Fibroblast of lung (primary cell): ENCODE data around the gene SELL. TPM values are rescaled to one million over a fixed set of nuclear protein-coding genes. Genes with fewer than 3 reads are reported as not detected.

Source experiments
- DNase-seq, 2 donors: peaks; one replicate each; pipeline versions ENCODE4 v3.0.0 to v3.0.0-alpha.2; 2010; ENCODE audit warnings: low read depth in 2 of 2
- H2AFZ ChIP-seq: 2 replicates; pipeline ENCODE4 v1.5.1; 2012; ENCODE audit warnings: low read length, control low read depth, inconsistent platforms
- H3K27ac ChIP-seq: 2 replicates; pipeline ENCODE4 v1.5.1; 2011; ENCODE audit warnings: low read length, control low read depth; ENCODE audit not compliant: insufficient read depth
- H3K27me3 ChIP-seq: 2 replicates; pipeline ENCODE4 v1.5.1; 2011; ENCODE audit warnings: mild to moderate bottlenecking, low read length; ENCODE audit not compliant: control insufficient read depth, insufficient read depth
- H3K36me3 ChIP-seq: 2 replicates; pipeline ENCODE4 v1.5.1; 2011; ENCODE audit warnings: low read length; ENCODE audit not compliant: control insufficient read depth, insufficient read depth
- H3K4me1 ChIP-seq: 2 replicates; pipeline ENCODE4 v1.5.1; 2011; ENCODE audit warnings: low read length; ENCODE audit not compliant: control insufficient read depth, insufficient read depth; ENCODE audit errors: extremely low read depth
- H3K4me2 ChIP-seq: 2 replicates; pipeline ENCODE4 v1.5.1; 2011; ENCODE audit warnings: low read length, control low read depth; ENCODE audit not compliant: insufficient read depth; ENCODE audit errors: extremely low read depth
- H3K4me3 ChIP-seq, 4 experiments: fragments of 200-600 bp in 1 of 4; sonication (generic) in 1 of 4; replicated peaks in 1 of 4; 2 replicates each; pipeline ENCODE4 v1.5.1; 2011 to 2016; ENCODE audit warnings: low read length in 4 of 4, low read depth in 3 of 4, mild to moderate bottlenecking in 3 of 4, control low read depth in 2 of 4, inconsistent platforms in 1 of 4, mixed read lengths in 1 of 4; ENCODE audit not compliant: insufficient read depth in 1 of 4; ENCODE audit errors: control extremely low read depth in 1 of 4
- H3K79me2 ChIP-seq: 2 replicates; pipeline ENCODE4 v1.5.1; 2012; ENCODE audit warnings: mild to moderate bottlenecking, low read length, inconsistent platforms; ENCODE audit not compliant: control insufficient read depth, insufficient read depth
- H3K9ac ChIP-seq: 2 replicates; pipeline ENCODE4 v1.5.1; 2011; ENCODE audit warnings: mild to moderate bottlenecking, low read length, control low read depth; ENCODE audit not compliant: insufficient read depth
- H3K9me3 ChIP-seq: 2 replicates; pipeline ENCODE4 v1.5.1; 2012; ENCODE audit warnings: low read depth, low read length; ENCODE audit not compliant: control insufficient read depth, insufficient read depth
- H4K20me1 ChIP-seq: 2 replicates; pipeline ENCODE4 v1.5.1; 2011; ENCODE audit warnings: low read length; ENCODE audit not compliant: control insufficient read depth, insufficient read depth; ENCODE audit errors: extremely low read depth
- EZH2 ChIP-seq: IDR thresholded peaks from 2 replicates; pipeline ENCODE4 v1.5.1; 2012; ENCODE audit warnings: low read length, control low read depth, mild to moderate bottlenecking; ENCODE audit errors: missing control alignments
- polyA plus RNA-seq, 2 donors: library from polyadenylated mRNA; depleted of rRNA in 1 of 2; stranded (reverse) in 1 of 2; unstranded in 1 of 2; fragments of >200 nt; gene quantifications; 2 replicates each; pipeline ENCODE4 v1.2.1, GENCODE V29; 2011 to 2012; ENCODE audit warnings: missing spikeins in 1 of 2
- total RNA-seq: library from RNA; depleted of rRNA; stranded (reverse); fragments of >200 nt; gene quantifications from 2 replicates; pipeline ENCODE4 v1.2.1, GENCODE V29; 2014
- TF ChIP-seq, protein P1 (sequence below), 2 donors: IDR thresholded peaks in 1 of 2; conservative IDR thresholded peaks in 1 of 2; 1 replicate in 1 of 2; 2 replicates in 1 of 2; pipeline ENCODE4 v1.5.1; 2011 to 2012; ENCODE audit warnings: low read length in 2 of 2, control low read depth in 1 of 2, inconsistent platforms in 1 of 2, low read depth in 1 of 2, mild to moderate bottlenecking in 1 of 2

SELL gene
- total and polyA plus RNA-seq, 2 donors (not counting 1 experiment from before 2014, with no cell fraction given) = 0.06 to 0.17 TPM

DNA sequence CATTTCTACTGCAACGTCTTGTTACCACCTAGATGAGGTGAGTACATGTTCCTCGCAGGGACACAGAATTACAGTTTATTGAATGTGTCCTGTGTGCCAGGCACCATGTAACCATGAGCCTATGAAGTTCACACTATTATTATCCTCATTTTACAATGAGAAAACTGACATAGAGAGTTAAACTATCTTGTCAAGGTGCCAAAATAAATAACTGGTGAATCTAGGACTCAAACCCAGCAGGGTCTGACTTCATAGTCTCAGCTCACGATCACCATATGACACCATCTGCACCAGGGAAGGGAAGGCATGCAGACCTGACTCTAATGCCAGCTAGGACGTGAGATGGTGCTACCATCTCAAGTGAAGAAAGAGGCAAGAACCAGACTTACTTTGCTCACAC lies 20.0 kb upstream of the SELL start:
- Histone ChIP-seq H3K27me3 (peaks cover 2% of the 10 kb centered on the region), H3K27ac (no peak overlapping the region), H3K36me3 (no peaks in the 10 kb centered on the region), H2AFZ (no peak overlapping the region), H3K9me3 (no peaks in the 10 kb centered on the region), H4K20me1 (no peaks in the 10 kb centered on the region), H3K4me2 (no peak overlapping the region), H3K4me3 (no peak overlapping the region), H3K4me1 (no peaks in the 10 kb centered on the region), H3K79me2 (no peaks in the 10 kb centered on the region), H3K9ac (no peak overlapping the region)
- no peak for DNase-seq
- no peak for TF ChIP-seq EZH2
- TF ChIP-seq, protein P1, sequence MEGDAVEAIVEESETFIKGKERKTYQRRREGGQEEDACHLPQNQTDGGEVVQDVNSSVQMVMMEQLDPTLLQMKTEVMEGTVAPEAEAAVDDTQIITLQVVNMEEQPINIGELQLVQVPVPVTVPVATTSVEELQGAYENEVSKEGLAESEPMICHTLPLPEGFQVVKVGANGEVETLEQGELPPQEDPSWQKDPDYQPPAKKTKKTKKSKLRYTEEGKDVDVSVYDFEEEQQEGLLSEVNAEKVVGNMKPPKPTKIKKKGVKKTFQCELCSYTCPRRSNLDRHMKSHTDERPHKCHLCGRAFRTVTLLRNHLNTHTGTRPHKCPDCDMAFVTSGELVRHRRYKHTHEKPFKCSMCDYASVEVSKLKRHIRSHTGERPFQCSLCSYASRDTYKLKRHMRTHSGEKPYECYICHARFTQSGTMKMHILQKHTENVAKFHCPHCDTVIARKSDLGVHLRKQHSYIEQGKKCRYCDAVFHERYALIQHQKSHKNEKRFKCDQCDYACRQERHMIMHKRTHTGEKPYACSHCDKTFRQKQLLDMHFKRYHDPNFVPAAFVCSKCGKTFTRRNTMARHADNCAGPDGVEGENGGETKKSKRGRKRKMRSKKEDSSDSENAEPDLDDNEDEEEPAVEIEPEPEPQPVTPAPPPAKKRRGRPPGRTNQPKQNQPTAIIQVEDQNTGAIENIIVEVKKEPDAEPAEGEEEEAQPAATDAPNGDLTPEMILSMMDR (conservative IDR thresholded peaks at IDR 0.05 in 1 of 2, IDR thresholded peaks at IDR 0.05 in 1 of 2; ENCODE audit: low read depth in 1 of 2, low read length in 2 of 2) = no peak

DNA sequence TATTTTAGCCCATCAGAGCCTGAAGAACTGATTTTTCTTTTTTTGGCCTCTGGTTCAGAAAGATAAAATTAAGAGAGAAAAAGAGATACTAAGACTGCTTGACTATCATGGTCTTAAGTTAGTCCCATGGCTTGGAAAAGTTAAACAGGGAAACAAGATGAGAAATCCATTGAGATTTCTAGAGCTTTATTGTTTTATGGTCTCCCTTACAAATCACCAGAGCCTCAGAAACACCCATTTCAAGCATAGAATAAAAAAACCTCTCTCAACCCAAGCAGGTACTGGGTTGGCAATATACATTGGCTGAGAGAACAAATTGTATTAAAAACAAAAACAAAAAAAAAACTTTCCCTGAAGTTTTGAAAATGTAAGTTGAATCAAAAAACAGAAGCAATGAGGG lies 18.6 kb upstream of the SELL start:
- Histone ChIP-seq H3K27ac (no peak overlapping the region), H3K4me3 (no peak overlapping the region), H3K27me3 (peaks cover 2% of the 10 kb centered on the region), H3K9me3 (no peaks in the 10 kb centered on the region), H3K79me2 (no peaks in the 10 kb centered on the region), H3K4me1 (no peaks in the 10 kb centered on the region), H2AFZ (no peak overlapping the region), H3K4me2 (no peak overlapping the region), H3K36me3 (no peaks in the 10 kb centered on the region), H4K20me1 (no peaks in the 10 kb centered on the region), H3K9ac (no peak overlapping the region)
- no peak for DNase-seq
- TF ChIP-seq EZH2 = no peak
- TF ChIP-seq, protein P1 (conservative IDR thresholded peaks at IDR 0.05 in 1 of 2, IDR thresholded peaks at IDR 0.05 in 1 of 2; ENCODE audit: low read depth in 1 of 2, low read length in 2 of 2) = no peak

DNA sequence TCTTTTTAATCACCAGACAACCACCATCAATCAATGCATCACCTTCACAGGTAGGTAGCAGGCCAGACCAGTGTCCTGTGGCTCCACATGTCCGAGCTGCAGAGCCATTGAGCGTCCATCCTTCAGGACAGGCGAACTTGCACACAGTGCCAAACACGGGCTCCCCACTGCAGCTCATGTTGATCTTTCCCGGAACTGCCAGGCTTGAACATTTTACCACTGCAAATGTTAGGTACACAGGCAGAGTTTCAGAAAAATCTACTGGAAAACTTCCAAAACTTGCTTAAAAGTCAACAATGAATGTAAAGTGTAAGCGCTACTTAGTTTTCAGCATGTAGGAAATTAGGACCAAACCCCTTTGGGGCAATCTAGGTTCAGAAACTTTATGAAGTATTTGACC lies 15.9 kb upstream of the SELL start:
- TF ChIP-seq, protein P1 (conservative IDR thresholded peaks at IDR 0.05 in 1 of 2, IDR thresholded peaks at IDR 0.05 in 1 of 2; ENCODE audit: low read depth in 1 of 2, low read length in 2 of 2) = no peak
- TF ChIP-seq EZH2 = no peak
- no peaks in the 10 kb centered on the region for H3K79me2 ChIP-seq
- no peak overlapping the region for H2AFZ ChIP-seq
- H3K9me3 ChIP-seq = no peaks in the 10 kb centered on the region
- no peaks in the 10 kb centered on the region for H3K4me1 ChIP-seq
- DNase-seq = no peak
- no peaks in the 10 kb centered on the region for H4K20me1 ChIP-seq
- no peak overlapping the region for H3K4me2 ChIP-seq
- H3K27ac ChIP-seq = no peak overlapping the region
- H3K4me3 ChIP-seq = no peak overlapping the region
- H3K27me3 ChIP-seq = peaks cover 2% of the 10 kb centered on the region
- no peaks in the 10 kb centered on the region for H3K36me3 ChIP-seq
- no peak overlapping the region for H3K9ac ChIP-seq
